HL-60/S4 (cell line): ENCODE data around the gene NWD2.

ENCODE experiments used
- in situ Hi-C: fragments of 300-500 bp; cut with MboI; formaldehyde crosslinking; loops from 2 replicates; pipeline ENCODE4 v1.14.3; 2022; ENCODE audit warnings: low sequenced_read_pairs

The NWD2 gene

GRCh38 chr4:37438564-37439279 lies 194.2 kb downstream of the NWD2 start:
- in situ Hi-C loops = no loop called here

- in situ Hi-C loops = no loop called here
Measured at GRCh38 chr4:37439809-37440474, 195.4 kb downstream of the NWD2 start.

GRCh38 chr4:37440501-37440900 lies 196.0 kb downstream of the NWD2 start:
- in situ Hi-C loops = no loop called here

- in situ Hi-C loops = no loop called here
Measured at GRCh38 chr4:37441231-37442061, 196.9 kb downstream of the NWD2 start.

- in situ Hi-C loops = no loop called here
Measured at GRCh38 chr4:37442062-37442323, 197.4 kb downstream of the NWD2 start.

- in situ Hi-C loops = no loop called here
Measured at GRCh38 chr4:37443137-37443536, 198.6 kb downstream of the NWD2 start.

GRCh38 chr4:37445023-37445422 lies 200.5 kb downstream of the NWD2 start:
- in situ Hi-C loops = no loop called here

- in situ Hi-C loops = no loop called here
Measured at GRCh38 chr4:37446016-37446415, 201.5 kb downstream of the NWD2 start.

GRCh38 chr4:37447886-37448285 lies 203.3 kb downstream of the NWD2 start:
- in situ Hi-C loops = no loop called here

GRCh38 chr4:37450309-37450708 lies 205.8 kb downstream of the NWD2 start:
- in situ Hi-C loops = loop anchor here (25.0 kb wide), 2 partner anchors 337 to 587 kb away; no protein-coding TSS in a partner anchor

- in situ Hi-C loops = loop anchor here (25.0 kb wide), 2 partner anchors 336 to 586 kb away; no protein-coding TSS in a partner anchor
Measured at GRCh38 chr4:37450911-37451310, 206.4 kb downstream of the NWD2 start.

- in situ Hi-C loops = loop anchor here (25.0 kb wide), 2 partner anchors 336 to 586 kb away; no protein-coding TSS in a partner anchor
Measured at GRCh38 chr4:37451656-37452055, 207.1 kb downstream of the NWD2 start.

- in situ Hi-C loops = loop anchor here (25.0 kb wide), 2 partner anchors 334 to 584 kb away; no protein-coding TSS in a partner anchor
Measured at GRCh38 chr4:37452952-37453280, 208.4 kb downstream of the NWD2 start.

GRCh38 chr4:37453281-37453998 lies 208.9 kb downstream of the NWD2 start:
- in situ Hi-C loops = loop anchor here (25.0 kb wide), 2 partner anchors 334 to 584 kb away; no protein-coding TSS in a partner anchor

- in situ Hi-C loops = loop anchor here (25.0 kb wide), 2 partner anchors 333 to 583 kb away; no protein-coding TSS in a partner anchor
Measured at GRCh38 chr4:37453999-37454800, 209.7 kb downstream of the NWD2 start.

- in situ Hi-C loops = loop anchor here (25.0 kb wide), 2 partner anchors 332 to 582 kb away; no protein-coding TSS in a partner anchor
Measured at GRCh38 chr4:37455301-37456131, 211.0 kb downstream of the NWD2 start.

GRCh38 chr4:37461801-37462200 lies 217.3 kb downstream of the NWD2 start:
- in situ Hi-C loops = loop anchor here (25.0 kb wide), 2 partner anchors 326 to 576 kb away; no protein-coding TSS in a partner anchor

GRCh38 chr4:37463033-37463856 lies 218.7 kb downstream of the NWD2 start:
- in situ Hi-C loops = loop anchor here (25.0 kb wide), 2 partner anchors 324 to 574 kb away; no protein-coding TSS in a partner anchor
